Measurements from ENCODE around the gene TTLL7. TPM values are rescaled to one million over a fixed set of nuclear protein-coding genes. Genes with fewer than 3 reads are reported as not detected.

The TTLL7 gene, protein sequence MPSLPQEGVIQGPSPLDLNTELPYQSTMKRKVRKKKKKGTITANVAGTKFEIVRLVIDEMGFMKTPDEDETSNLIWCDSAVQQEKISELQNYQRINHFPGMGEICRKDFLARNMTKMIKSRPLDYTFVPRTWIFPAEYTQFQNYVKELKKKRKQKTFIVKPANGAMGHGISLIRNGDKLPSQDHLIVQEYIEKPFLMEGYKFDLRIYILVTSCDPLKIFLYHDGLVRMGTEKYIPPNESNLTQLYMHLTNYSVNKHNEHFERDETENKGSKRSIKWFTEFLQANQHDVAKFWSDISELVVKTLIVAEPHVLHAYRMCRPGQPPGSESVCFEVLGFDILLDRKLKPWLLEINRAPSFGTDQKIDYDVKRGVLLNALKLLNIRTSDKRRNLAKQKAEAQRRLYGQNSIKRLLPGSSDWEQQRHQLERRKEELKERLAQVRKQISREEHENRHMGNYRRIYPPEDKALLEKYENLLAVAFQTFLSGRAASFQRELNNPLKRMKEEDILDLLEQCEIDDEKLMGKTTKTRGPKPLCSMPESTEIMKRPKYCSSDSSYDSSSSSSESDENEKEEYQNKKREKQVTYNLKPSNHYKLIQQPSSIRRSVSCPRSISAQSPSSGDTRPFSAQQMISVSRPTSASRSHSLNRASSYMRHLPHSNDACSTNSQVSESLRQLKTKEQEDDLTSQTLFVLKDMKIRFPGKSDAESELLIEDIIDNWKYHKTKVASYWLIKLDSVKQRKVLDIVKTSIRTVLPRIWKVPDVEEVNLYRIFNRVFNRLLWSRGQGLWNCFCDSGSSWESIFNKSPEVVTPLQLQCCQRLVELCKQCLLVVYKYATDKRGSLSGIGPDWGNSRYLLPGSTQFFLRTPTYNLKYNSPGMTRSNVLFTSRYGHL
- polyA plus RNA-seq (2013): 5.0 TPM

GRCh38 chr1:83998498-83999315, at the start of gene TTLL7:
TTLL7 (minus strand) TSS chr1:83999132; CDS start chr1:83952211, 46,921 bp downstream.
- under 1% methylated on average over 52 of the region's 73 CpGs for WGBS (ENCODE audit: insufficient coverage)
- H3K36me3 ChIP-seq (ENCODE audit: control insufficient read depth in 4 of 4, insufficient read depth in 4 of 4, low read length in 3 of 4): no peaks in the 10 kb centered on the region
- peak within 1 kb of the TSS; percentile 40 to 80 for H3K27ac ChIP-seq (ENCODE audit: insufficient read depth in 1 of 2, low read depth in 1 of 2, low read length in 2 of 2, poor library complexity in 1 of 2, severe bottlenecking in 2 of 2)
- CTCF ChIA-PET: interaction anchor here (1.1 to 1.8 kb wide), 3 partner anchors 9 to 69 kb away, joined by 3 to 7 read pairs (median 5); no protein-coding TSS in a partner anchor
- POLR2A ChIA-PET: no interaction called here
- H3K4me3 ChIP-seq (ENCODE audit: control insufficient read depth in 1 of 7, extremely low read depth in 1 of 7, insufficient read depth in 4 of 7, low read depth in 2 of 7, low read length in 6 of 7): peak within 1 kb of the TSS; percentile 68 to 87 (median 81)
- no peaks in the 10 kb centered on the region for H3K9me3 ChIP-seq (ENCODE audit: control extremely low read depth in 1 of 5, control insufficient read depth in 4 of 5, insufficient read depth in 2 of 5, low read depth in 1 of 5, low read length in 4 of 5)
- peaks cover 4 to 14% (median 9%) of the 10 kb centered on the region in 4 experiments for H3K4me1 ChIP-seq (ENCODE audit: control extremely low read depth in 1 of 4, control insufficient read depth in 4 of 4, insufficient read depth in 4 of 4, low read length in 3 of 4)
- DNase-seq: peak; percentile 63 to 88 (median 82)
- peaks cover 0 to 4% (median 2%) of the 10 kb centered on the region in 5 experiments for H3K27me3 ChIP-seq (replicated peaks in 2 of 5; ENCODE audit: control insufficient read depth in 4 of 5, insufficient read depth in 5 of 5, low read length in 4 of 5)

DNA sequence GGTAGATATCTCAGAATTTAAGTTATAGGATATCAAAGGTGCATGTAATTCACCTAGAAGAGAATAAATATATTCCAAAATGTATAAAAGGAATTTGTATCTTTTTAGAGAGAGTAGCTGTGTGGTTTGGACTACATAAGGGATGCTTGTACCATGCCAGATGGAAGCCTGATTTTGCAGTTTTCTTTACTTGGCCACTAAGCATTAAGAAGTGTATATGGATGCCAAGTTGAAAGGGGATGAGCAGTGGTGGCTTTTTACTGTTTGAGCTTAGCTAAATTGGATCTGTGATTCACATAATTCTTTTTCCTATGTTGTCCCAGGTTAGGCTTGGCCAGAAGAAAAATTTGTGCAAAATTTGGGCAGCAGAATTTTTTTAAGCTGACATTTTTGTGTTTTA, 43.5 kb upstream of the TTLL7 start:
- ChIA-PET POLR2A (no interaction called here), CTCF (interaction anchor here (0.5 to 1.6 kb wide), 2 partner anchors 34 to 869 kb away, joined by 3 read pairs; no protein-coding TSS in a partner anchor)
- H3K27ac ChIP-seq (ENCODE audit: insufficient read depth in 1 of 2, low read depth in 1 of 2, low read length in 2 of 2, poor library complexity in 1 of 2, severe bottlenecking in 2 of 2): no peak overlapping the region
- H3K36me3 ChIP-seq (ENCODE audit: control insufficient read depth in 4 of 4, insufficient read depth in 4 of 4, low read length in 3 of 4): no peaks in the 10 kb centered on the region
- no peaks in the 10 kb centered on the region for H3K27me3 ChIP-seq (replicated peaks in 2 of 5; ENCODE audit: control insufficient read depth in 4 of 5, insufficient read depth in 5 of 5, low read length in 4 of 5)
- H3K4me3 ChIP-seq (ENCODE audit: control insufficient read depth in 1 of 7, extremely low read depth in 1 of 7, insufficient read depth in 4 of 7, low read depth in 2 of 7, low read length in 6 of 7): no peak overlapping the region
- no peaks in the 10 kb centered on the region for H3K9me3 ChIP-seq (ENCODE audit: control extremely low read depth in 1 of 5, control insufficient read depth in 4 of 5, insufficient read depth in 2 of 5, low read depth in 1 of 5, low read length in 4 of 5)
- no peak for DNase-seq
- no peaks in the 10 kb centered on the region for H3K4me1 ChIP-seq (ENCODE audit: control extremely low read depth in 1 of 4, control insufficient read depth in 4 of 4, insufficient read depth in 4 of 4, low read length in 3 of 4)

DNA sequence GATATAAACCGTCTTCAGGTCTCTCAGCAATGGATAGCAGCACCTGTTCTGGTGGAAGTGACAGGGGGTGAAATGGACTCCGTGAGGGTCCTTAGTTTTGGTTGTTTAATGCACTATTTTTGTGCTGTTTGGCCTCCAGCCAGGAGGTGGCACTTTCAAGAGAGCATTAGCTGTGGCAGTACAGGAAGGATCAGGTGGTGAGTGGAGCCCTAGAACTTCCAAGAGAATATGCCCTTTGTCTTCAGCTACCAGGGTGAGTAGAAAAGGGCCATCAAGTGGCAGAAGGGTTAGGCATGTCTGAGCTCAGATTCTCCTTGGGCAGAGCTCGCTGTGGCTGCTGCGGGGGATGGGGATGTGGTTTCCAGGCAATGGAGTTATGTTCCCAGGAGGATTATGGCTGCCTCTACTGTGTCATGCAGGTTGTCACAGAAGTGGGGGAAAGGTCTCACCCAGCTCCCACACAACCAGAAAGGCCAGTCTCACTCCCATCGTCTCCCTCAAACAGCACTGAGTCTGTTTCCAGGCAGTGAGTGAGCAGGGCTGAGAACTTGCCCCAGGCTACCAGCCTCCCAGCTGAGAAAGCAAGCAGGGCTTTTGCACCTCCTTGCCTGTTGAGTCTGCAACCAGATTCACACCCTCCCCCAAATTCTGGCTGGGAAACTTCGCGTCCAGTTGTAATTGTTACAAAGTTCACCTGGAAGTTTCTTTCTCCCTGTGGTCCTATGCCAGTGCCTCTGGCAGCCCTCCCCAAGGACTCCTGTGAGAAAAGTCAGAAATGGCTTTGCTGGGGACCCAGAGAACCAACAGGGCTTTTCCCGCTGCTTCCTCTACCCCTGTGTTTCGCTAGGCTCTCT, 39.1 kb upstream of the TTLL7 start:
- CTCF ChIA-PET: interaction anchor here (1.2 kb wide), 1 partner anchor 11 kb away, joined by 3 read pairs; no protein-coding TSS in a partner anchor
- POLR2A ChIA-PET: no interaction called here

DNA sequence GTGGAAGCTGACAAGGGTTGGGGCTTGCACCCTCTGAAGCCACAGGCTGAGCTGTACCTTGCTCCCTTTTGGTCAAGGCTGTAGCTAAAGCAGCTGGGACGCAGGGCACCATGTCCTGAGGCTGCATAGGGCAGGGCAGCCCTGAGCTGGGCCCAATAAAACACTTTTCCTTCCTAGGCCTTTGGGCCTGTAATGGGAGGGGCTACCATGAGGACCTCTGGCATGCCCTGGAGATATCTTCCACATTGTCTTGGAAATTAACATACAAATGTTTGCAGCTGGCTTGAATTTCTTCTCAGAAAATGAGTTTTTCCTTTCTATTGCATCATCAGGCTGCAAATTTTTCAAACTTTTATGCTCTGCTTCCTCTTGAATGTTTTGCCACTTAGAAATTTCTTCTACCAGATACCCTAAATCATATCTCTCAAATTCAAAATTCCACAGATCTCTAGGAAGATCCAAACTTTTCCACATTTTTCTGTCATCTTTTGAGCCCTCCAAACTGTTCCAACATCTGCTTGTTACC, 32.9 kb upstream of the TTLL7 start:
- peaks cover 0 to 2% (median 0%) of the 10 kb centered on the region in 5 experiments for H3K9me3 ChIP-seq (ENCODE audit: control extremely low read depth in 1 of 5, control insufficient read depth in 4 of 5, insufficient read depth in 2 of 5, low read depth in 1 of 5, low read length in 4 of 5)
- no peak for DNase-seq
- no peak overlapping the region for H3K4me3 ChIP-seq (ENCODE audit: control insufficient read depth in 1 of 7, extremely low read depth in 1 of 7, insufficient read depth in 4 of 7, low read depth in 2 of 7, low read length in 6 of 7)
- ChIA-PET CTCF (no interaction called here), POLR2A (no interaction called here)
- WGBS (ENCODE audit: insufficient coverage): 100% methylated on average over 1 of the region's 1 CpG
- H3K27me3 ChIP-seq (replicated peaks in 2 of 5; ENCODE audit: control insufficient read depth in 4 of 5, insufficient read depth in 5 of 5, low read length in 4 of 5): no peaks in the 10 kb centered on the region
- H3K4me1 ChIP-seq (ENCODE audit: control extremely low read depth in 1 of 4, control insufficient read depth in 4 of 4, insufficient read depth in 4 of 4, low read length in 3 of 4): no peaks in the 10 kb centered on the region
- no peak overlapping the region for H3K27ac ChIP-seq (ENCODE audit: insufficient read depth in 1 of 2, low read depth in 1 of 2, low read length in 2 of 2, poor library complexity in 1 of 2, severe bottlenecking in 2 of 2)
- H3K36me3 ChIP-seq (ENCODE audit: control insufficient read depth in 4 of 4, insufficient read depth in 4 of 4, low read length in 3 of 4): no peaks in the 10 kb centered on the region

More for the DNA sequence above, 39.1 kb upstream of the TTLL7 start:
- H3K4me1 ChIP-seq (ENCODE audit: control extremely low read depth in 1 of 4, control insufficient read depth in 4 of 4, insufficient read depth in 4 of 4, low read length in 3 of 4): no peaks in the 10 kb centered on the region
- no peaks in the 10 kb centered on the region for H3K36me3 ChIP-seq (ENCODE audit: control insufficient read depth in 4 of 4, insufficient read depth in 4 of 4, low read length in 3 of 4)
- peaks cover 0 to 2% (median 0%) of the 10 kb centered on the region in 5 experiments for H3K9me3 ChIP-seq (ENCODE audit: control extremely low read depth in 1 of 5, control insufficient read depth in 4 of 5, insufficient read depth in 2 of 5, low read depth in 1 of 5, low read length in 4 of 5)
- WGBS (ENCODE audit: insufficient coverage): 94% methylated on average over 8 of the region's 9 CpGs
- H3K4me3 ChIP-seq (ENCODE audit: control insufficient read depth in 1 of 7, extremely low read depth in 1 of 7, insufficient read depth in 4 of 7, low read depth in 2 of 7, low read length in 6 of 7): no peak overlapping the region
- H3K27ac ChIP-seq (ENCODE audit: insufficient read depth in 1 of 2, low read depth in 1 of 2, low read length in 2 of 2, poor library complexity in 1 of 2, severe bottlenecking in 2 of 2): no peak overlapping the region
- DNase-seq: no peak
- H3K27me3 ChIP-seq (replicated peaks in 2 of 5; ENCODE audit: control insufficient read depth in 4 of 5, insufficient read depth in 5 of 5, low read length in 4 of 5): no peaks in the 10 kb centered on the region

- Histone ChIP-seq H3K4me1 (ENCODE audit: control extremely low read depth in 1 of 4, control insufficient read depth in 4 of 4, insufficient read depth in 4 of 4, low read length in 3 of 4) (no peaks in the 10 kb centered on the region), H3K9me3 (ENCODE audit: control extremely low read depth in 1 of 5, control insufficient read depth in 4 of 5, insufficient read depth in 2 of 5, low read depth in 1 of 5, low read length in 4 of 5) (peaks cover 0 to 1% (median 0%) of the 10 kb centered on the region in 5 experiments), H3K36me3 (ENCODE audit: control insufficient read depth in 4 of 4, insufficient read depth in 4 of 4, low read length in 3 of 4) (no peaks in the 10 kb centered on the region), H3K27me3 (replicated peaks in 2 of 5; ENCODE audit: control insufficient read depth in 4 of 5, insufficient read depth in 5 of 5, low read length in 4 of 5) (no peaks in the 10 kb centered on the region), H3K4me3 (ENCODE audit: control insufficient read depth in 1 of 7, extremely low read depth in 1 of 7, insufficient read depth in 4 of 7, low read depth in 2 of 7, low read length in 6 of 7) (no peak overlapping the region), H3K27ac (ENCODE audit: insufficient read depth in 1 of 2, low read depth in 1 of 2, low read length in 2 of 2, poor library complexity in 1 of 2, severe bottlenecking in 2 of 2) (no peak overlapping the region)
- CTCF ChIA-PET: no interaction called here
- POLR2A ChIA-PET: no interaction called here
- WGBS (ENCODE audit: insufficient coverage): 88% methylated on average over 1 of the region's 2 CpGs
- no peak for DNase-seq
Measured at GRCh38 chr1:84027368-84027767, 28.4 kb upstream of the TTLL7 start.

GRCh38 chr1:84025966-84026365, 27.0 kb upstream of the TTLL7 start:
- Histone ChIP-seq H3K27me3 (replicated peaks in 2 of 5; ENCODE audit: control insufficient read depth in 4 of 5, insufficient read depth in 5 of 5, low read length in 4 of 5) (no peaks in the 10 kb centered on the region), H3K4me1 (ENCODE audit: control extremely low read depth in 1 of 4, control insufficient read depth in 4 of 4, insufficient read depth in 4 of 4, low read length in 3 of 4) (no peaks in the 10 kb centered on the region), H3K36me3 (ENCODE audit: control insufficient read depth in 4 of 4, insufficient read depth in 4 of 4, low read length in 3 of 4) (no peaks in the 10 kb centered on the region), H3K9me3 (ENCODE audit: control extremely low read depth in 1 of 5, control insufficient read depth in 4 of 5, insufficient read depth in 2 of 5, low read depth in 1 of 5, low read length in 4 of 5) (peaks cover 0 to 3% (median 0%) of the 10 kb centered on the region in 5 experiments), H3K4me3 (ENCODE audit: control insufficient read depth in 1 of 7, extremely low read depth in 1 of 7, insufficient read depth in 4 of 7, low read depth in 2 of 7, low read length in 6 of 7) (no peak overlapping the region), H3K27ac (ENCODE audit: insufficient read depth in 1 of 2, low read depth in 1 of 2, low read length in 2 of 2, poor library complexity in 1 of 2, severe bottlenecking in 2 of 2) (no peak overlapping the region)
- DNase-seq: no peak
- CTCF ChIA-PET: no interaction called here
- POLR2A ChIA-PET: no interaction called here
- 94% methylated on average over 3 of the region's 3 CpGs for WGBS (ENCODE audit: insufficient coverage)
